ENCODE data around the gene PPM1H.
"Not testable (repeated sequence)": the region's sequence is repeated elsewhere in the genome, so short reads cannot be mapped to it uniquely, and the experiment has no call there.

Gene PPM1H

DNA sequence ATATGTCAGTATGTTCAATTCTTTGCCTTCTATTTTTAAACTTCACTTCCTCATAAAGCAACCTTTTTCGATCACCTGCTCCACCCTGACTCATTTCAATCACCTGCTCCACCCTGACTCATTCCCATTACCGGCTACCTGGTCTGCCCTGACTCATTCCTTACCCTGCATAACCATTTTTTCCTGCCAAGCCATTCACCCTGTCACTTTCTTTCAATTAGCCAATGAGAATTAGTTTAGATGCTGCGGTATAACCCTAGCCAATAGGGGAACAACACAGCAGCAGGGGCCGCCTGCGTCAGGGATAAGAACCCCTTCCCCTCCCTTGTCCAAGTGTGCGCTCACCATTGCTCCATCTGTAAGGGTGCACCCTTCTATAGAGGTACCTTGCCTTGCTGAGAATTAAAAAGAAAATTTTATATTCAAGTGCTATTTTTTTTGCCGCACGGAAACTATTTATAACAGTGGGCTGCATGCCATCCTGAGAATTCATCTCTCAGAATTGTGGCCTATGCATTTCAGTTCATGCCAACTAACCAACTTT is 31.6 kb upstream of the PPM1H start:
- H3K27ac ChIP-seq (ENCODE audit: low read depth in 2 of 2, low read length in 2 of 2); H3K9me3 ChIP-seq (ENCODE audit: control insufficient read depth in 2 of 2, low read length in 2 of 2); H3K9ac ChIP-seq (ENCODE audit: low read depth in 1 of 2, low read length in 2 of 2); H3K27me3 ChIP-seq (ENCODE audit: control insufficient read depth in 2 of 2, insufficient read depth in 2 of 2, low read length in 2 of 2); H3K36me3 ChIP-seq (ENCODE audit: control insufficient read depth in 2 of 2, insufficient read depth in 2 of 2, low read length in 2 of 2); H3K4me1 ChIP-seq (ENCODE audit: control insufficient read depth in 2 of 2, insufficient read depth in 2 of 2, low read length in 2 of 2); H3K4me3 ChIP-seq (ENCODE audit: low read length in 2 of 2): not testable (repeated sequence)

DNA sequence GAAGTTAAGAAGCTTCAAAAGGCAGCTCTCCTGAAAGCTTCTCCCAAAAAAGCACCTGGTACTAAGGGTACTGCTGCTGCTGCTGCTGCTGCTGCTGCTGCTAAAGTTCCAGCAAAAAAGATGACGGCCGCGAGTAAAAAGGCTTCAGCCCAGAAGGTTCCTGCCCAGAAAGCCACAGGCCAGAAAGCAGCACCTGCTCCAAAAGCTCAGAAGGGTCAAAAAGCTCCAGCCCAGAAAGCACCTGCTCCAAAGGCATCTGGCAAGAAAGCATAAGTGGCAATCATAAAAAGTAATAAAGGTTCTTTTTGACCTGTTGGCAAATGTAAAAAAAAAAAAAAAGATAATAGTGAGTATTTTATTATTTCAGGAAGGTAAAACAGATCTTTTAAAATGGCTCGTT is 30.8 kb upstream of the PPM1H start:
- H3K9ac ChIP-seq (ENCODE audit: low read depth in 1 of 2, low read length in 2 of 2); H3K4me3 ChIP-seq (ENCODE audit: low read length in 2 of 2); H3K4me1 ChIP-seq (ENCODE audit: control insufficient read depth in 2 of 2, insufficient read depth in 2 of 2, low read length in 2 of 2); H3K9me3 ChIP-seq (ENCODE audit: control insufficient read depth in 2 of 2, low read length in 2 of 2); H3K36me3 ChIP-seq (ENCODE audit: control insufficient read depth in 2 of 2, insufficient read depth in 2 of 2, low read length in 2 of 2); H3K27me3 ChIP-seq (ENCODE audit: control insufficient read depth in 2 of 2, insufficient read depth in 2 of 2, low read length in 2 of 2); H3K27ac ChIP-seq (ENCODE audit: low read depth in 2 of 2, low read length in 2 of 2): not testable (repeated sequence)

DNA sequence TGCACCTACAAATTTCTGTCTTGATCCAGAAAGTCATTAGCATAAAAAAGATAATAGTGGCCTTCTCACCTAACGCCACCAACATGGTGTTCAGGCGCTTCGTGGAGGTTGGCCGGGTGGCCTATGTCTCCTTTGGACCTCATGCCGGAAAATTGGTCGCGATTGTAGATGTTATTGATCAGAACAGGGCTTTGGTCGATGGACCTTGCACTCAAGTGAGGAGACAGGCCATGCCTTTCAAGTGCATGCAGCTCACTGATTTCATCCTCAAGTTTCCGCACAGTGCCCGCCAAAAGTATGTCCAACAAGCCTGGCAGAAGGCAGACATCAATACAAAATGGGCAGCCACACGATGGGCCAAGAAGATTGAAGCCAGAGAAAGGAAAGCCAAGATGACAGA is 30.3 kb upstream of the PPM1H start:
- H3K27ac ChIP-seq (ENCODE audit: low read depth in 2 of 2, low read length in 2 of 2); H3K4me1 ChIP-seq (ENCODE audit: control insufficient read depth in 2 of 2, insufficient read depth in 2 of 2, low read length in 2 of 2); H3K9ac ChIP-seq (ENCODE audit: low read depth in 1 of 2, low read length in 2 of 2); H3K36me3 ChIP-seq (ENCODE audit: control insufficient read depth in 2 of 2, insufficient read depth in 2 of 2, low read length in 2 of 2); H3K4me3 ChIP-seq (ENCODE audit: low read length in 2 of 2); H3K27me3 ChIP-seq (ENCODE audit: control insufficient read depth in 2 of 2, insufficient read depth in 2 of 2, low read length in 2 of 2); H3K9me3 ChIP-seq (ENCODE audit: control insufficient read depth in 2 of 2, low read length in 2 of 2): not testable (repeated sequence)

DNA sequence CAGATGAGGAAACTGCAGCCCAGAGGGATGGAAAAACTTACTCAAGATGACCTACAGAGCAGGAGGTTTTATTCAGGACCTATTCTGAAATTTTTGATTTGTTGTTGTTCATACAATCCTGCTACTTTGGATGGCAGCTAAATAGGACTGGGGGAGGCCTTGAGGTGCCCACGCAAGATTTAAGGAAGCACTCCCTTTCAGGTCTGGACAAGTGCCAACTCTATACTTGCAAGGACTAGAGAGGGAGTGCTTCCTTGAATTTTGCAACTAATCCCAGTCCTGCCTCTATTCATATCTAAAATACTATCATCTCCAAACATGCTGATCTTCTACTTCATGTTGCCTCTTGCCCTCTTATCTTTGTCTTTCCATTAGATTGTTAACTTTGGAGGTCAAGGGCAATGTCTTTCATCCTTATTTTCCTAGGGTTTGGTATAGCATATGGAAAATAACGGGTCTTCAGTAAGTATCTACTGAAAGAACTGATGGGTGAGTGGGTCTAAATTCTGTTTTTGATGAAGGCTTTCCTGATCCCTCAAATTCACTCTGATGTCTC is 28.6 kb upstream of the PPM1H start:
- no peaks in the 10 kb centered on the region for H3K9me3 ChIP-seq (ENCODE audit: control insufficient read depth in 2 of 2, low read length in 2 of 2)
- no peaks in the 10 kb centered on the region for H3K36me3 ChIP-seq (ENCODE audit: control insufficient read depth in 2 of 2, insufficient read depth in 2 of 2, low read length in 2 of 2)
- no peak overlapping the region for H3K27ac ChIP-seq (ENCODE audit: low read depth in 2 of 2, low read length in 2 of 2)
- H3K27me3 ChIP-seq (ENCODE audit: control insufficient read depth in 2 of 2, insufficient read depth in 2 of 2, low read length in 2 of 2), result no peaks in the 10 kb centered on the region
- no peaks in the 10 kb centered on the region for H3K4me1 ChIP-seq (ENCODE audit: control insufficient read depth in 2 of 2, insufficient read depth in 2 of 2, low read length in 2 of 2)
- no peak overlapping the region for H3K4me3 ChIP-seq (ENCODE audit: low read length in 2 of 2)
- H3K9ac ChIP-seq (ENCODE audit: low read depth in 1 of 2, low read length in 2 of 2), result no peak overlapping the region

DNA sequence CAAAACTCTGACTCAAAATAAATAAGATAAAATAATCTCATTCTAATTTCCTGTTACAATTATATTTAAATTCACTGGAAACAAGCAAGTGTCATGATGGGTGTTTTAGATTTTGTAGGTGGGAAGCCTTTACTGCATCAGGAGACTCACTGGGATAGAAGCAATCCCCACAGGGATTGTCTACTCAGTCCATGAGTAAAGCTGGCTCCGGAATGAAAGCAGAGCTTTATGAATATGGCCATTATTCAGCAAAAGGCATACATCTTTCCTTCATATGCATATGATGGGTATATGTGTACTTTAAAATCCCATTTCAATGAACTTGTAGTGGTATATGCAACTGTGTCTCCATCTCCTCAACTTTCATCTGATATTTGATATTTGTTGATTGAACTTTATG is 25.4 kb upstream of the PPM1H start:
- H3K27ac ChIP-seq (ENCODE audit: low read depth in 2 of 2, low read length in 2 of 2), result no peak overlapping the region
- H3K4me1 ChIP-seq (ENCODE audit: control insufficient read depth in 2 of 2, insufficient read depth in 2 of 2, low read length in 2 of 2), result no peaks in the 10 kb centered on the region
- no peaks in the 10 kb centered on the region for H3K36me3 ChIP-seq (ENCODE audit: control insufficient read depth in 2 of 2, insufficient read depth in 2 of 2, low read length in 2 of 2)
- H3K9me3 ChIP-seq (ENCODE audit: control insufficient read depth in 2 of 2, low read length in 2 of 2), result no peaks in the 10 kb centered on the region
- no peaks in the 10 kb centered on the region for H3K27me3 ChIP-seq (ENCODE audit: control insufficient read depth in 2 of 2, insufficient read depth in 2 of 2, low read length in 2 of 2)
- no peak overlapping the region for H3K9ac ChIP-seq (ENCODE audit: low read depth in 1 of 2, low read length in 2 of 2)
- no peak overlapping the region for H3K4me3 ChIP-seq (ENCODE audit: low read length in 2 of 2)

DNA sequence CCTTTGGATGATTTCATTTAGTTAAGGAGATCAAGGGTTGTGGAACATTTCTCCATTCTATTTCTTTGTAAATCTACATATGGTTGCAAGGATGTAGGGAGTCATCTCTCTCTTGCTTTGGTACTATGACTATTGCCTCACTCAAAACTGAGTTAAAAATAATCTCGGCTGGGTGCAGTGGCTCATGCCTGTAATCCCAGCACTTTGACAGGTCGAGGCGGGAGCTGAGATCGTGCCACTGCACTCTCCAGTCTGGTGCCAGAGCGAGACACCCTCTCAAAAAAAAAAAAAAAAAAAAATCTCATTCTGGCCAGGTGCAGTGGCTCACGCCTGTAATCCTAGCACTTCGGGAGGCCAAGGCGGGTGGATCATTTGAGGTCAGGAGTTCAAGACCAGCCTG is 24.8 kb upstream of the PPM1H start:
- no peaks in the 10 kb centered on the region for H3K4me1 ChIP-seq (ENCODE audit: control insufficient read depth in 2 of 2, insufficient read depth in 2 of 2, low read length in 2 of 2)
- H3K27ac ChIP-seq (ENCODE audit: low read depth in 2 of 2, low read length in 2 of 2), result no peak overlapping the region
- no peaks in the 10 kb centered on the region for H3K36me3 ChIP-seq (ENCODE audit: control insufficient read depth in 2 of 2, insufficient read depth in 2 of 2, low read length in 2 of 2)
- no peak overlapping the region for H3K4me3 ChIP-seq (ENCODE audit: low read length in 2 of 2)
- H3K9ac ChIP-seq (ENCODE audit: low read depth in 1 of 2, low read length in 2 of 2), result no peak overlapping the region
- H3K27me3 ChIP-seq (ENCODE audit: control insufficient read depth in 2 of 2, insufficient read depth in 2 of 2, low read length in 2 of 2), result no peaks in the 10 kb centered on the region
- H3K9me3 ChIP-seq (ENCODE audit: control insufficient read depth in 2 of 2, low read length in 2 of 2), result no peaks in the 10 kb centered on the region

DNA sequence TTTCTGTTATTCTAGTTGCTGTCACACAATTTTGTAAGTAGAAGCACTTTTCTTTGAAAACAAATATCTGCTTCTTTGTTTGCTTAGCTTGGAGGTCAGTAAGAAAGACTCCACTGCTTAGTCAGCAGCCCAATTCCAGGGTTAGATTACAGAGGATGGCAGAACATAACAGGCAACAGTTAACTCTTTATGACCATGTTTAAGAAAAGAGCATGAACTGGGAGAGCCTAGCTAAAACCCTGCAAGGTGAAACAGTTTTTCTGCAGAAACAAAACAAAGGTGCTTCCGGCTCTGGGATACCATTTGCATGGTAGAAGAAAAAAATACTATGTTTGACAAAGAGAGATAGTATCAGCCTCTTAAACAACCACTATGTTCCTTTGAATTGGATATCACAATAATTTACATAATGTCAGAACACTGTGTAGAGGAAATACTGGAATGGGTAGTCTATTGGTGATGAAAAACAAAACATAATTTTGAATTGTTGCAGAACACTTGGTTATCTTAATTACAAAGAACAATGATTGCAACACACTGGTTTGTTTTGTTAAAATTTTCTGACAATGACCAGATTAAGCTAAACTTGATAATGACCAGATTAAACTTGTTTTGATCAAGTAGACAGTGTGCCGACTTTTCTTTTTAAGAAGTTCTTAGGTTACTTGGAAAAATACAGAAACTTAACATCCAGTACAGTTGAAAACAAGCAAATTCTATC is 22.4 kb upstream of the PPM1H start:
- Histone ChIP-seq H3K27me3 (ENCODE audit: control insufficient read depth in 2 of 2, insufficient read depth in 2 of 2, low read length in 2 of 2) (no peaks in the 10 kb centered on the region), H3K27ac (ENCODE audit: low read depth in 2 of 2, low read length in 2 of 2) (no peak overlapping the region), H3K36me3 (ENCODE audit: control insufficient read depth in 2 of 2, insufficient read depth in 2 of 2, low read length in 2 of 2) (no peaks in the 10 kb centered on the region), H3K9ac (ENCODE audit: low read depth in 1 of 2, low read length in 2 of 2) (no peak overlapping the region), H3K9me3 (ENCODE audit: control insufficient read depth in 2 of 2, low read length in 2 of 2) (no peaks in the 10 kb centered on the region), H3K4me3 (ENCODE audit: low read length in 2 of 2) (no peak overlapping the region), H3K4me1 (ENCODE audit: control insufficient read depth in 2 of 2, insufficient read depth in 2 of 2, low read length in 2 of 2) (no peaks in the 10 kb centered on the region)

DNA sequence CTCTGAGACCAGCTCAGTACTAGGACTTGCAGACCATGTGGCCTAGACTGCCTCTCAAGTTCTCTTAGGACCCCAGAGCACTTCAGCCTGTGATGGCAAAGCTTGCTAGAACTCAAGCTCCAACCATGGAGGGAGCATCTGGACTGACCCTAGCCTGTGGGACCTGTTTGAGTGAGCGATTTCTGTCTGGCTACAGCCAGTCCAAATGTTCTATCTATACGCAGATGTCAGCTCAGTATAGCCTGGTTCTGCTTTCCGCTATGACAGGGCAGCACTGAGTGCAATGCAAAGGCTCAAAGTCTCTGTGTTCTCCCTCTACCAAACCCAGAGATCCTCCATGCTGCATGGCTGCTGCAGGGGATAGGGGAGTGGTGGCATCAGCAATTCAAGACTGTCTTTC is 20.7 kb upstream of the PPM1H start:
- no peaks in the 10 kb centered on the region for H3K27me3 ChIP-seq (ENCODE audit: control insufficient read depth in 2 of 2, insufficient read depth in 2 of 2, low read length in 2 of 2)
- H3K9ac ChIP-seq (ENCODE audit: low read depth in 1 of 2, low read length in 2 of 2), result no peak overlapping the region
- H3K4me1 ChIP-seq (ENCODE audit: control insufficient read depth in 2 of 2, insufficient read depth in 2 of 2, low read length in 2 of 2), result no peaks in the 10 kb centered on the region

DNA sequence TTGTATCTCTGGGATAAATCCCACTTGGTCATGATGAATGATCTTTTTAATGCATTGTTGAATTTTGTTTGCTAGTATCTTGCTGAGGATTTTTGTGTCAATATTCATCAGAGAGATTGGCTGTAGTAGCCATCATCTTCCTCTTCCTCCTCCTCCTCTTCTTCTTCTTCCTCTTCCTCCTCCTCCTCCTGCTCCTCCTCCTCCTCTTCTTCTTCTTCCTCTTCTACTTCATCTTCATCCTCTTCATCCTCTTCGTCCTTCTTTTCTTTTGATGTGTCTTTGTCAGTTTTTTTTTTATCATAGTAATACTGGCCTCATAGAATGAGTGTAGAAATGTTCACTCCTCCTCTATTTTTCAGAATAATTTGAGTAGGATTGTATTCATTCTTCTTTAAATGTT is 15.4 kb upstream of the PPM1H start:
- Histone ChIP-seq H3K27me3 (ENCODE audit: control insufficient read depth in 2 of 2, insufficient read depth in 2 of 2, low read length in 2 of 2) (no peaks in the 10 kb centered on the region), H3K36me3 (ENCODE audit: control insufficient read depth in 2 of 2, insufficient read depth in 2 of 2, low read length in 2 of 2) (no peaks in the 10 kb centered on the region), H3K9ac (ENCODE audit: low read depth in 1 of 2, low read length in 2 of 2) (no peak overlapping the region), H3K27ac (ENCODE audit: low read depth in 2 of 2, low read length in 2 of 2) (no peak overlapping the region), H3K4me3 (ENCODE audit: low read length in 2 of 2) (no peak overlapping the region), H3K4me1 (ENCODE audit: control insufficient read depth in 2 of 2, insufficient read depth in 2 of 2, low read length in 2 of 2) (no peaks in the 10 kb centered on the region), H3K9me3 (ENCODE audit: control insufficient read depth in 2 of 2, low read length in 2 of 2) (no peaks in the 10 kb centered on the region)

More for the DNA sequence above, 20.7 kb upstream of the PPM1H start:
- Histone ChIP-seq H3K27ac (ENCODE audit: low read depth in 2 of 2, low read length in 2 of 2) (no peak overlapping the region), H3K9me3 (ENCODE audit: control insufficient read depth in 2 of 2, low read length in 2 of 2) (no peaks in the 10 kb centered on the region), H3K4me3 (ENCODE audit: low read length in 2 of 2) (no peak overlapping the region), H3K36me3 (ENCODE audit: control insufficient read depth in 2 of 2, insufficient read depth in 2 of 2, low read length in 2 of 2) (no peaks in the 10 kb centered on the region)

DNA sequence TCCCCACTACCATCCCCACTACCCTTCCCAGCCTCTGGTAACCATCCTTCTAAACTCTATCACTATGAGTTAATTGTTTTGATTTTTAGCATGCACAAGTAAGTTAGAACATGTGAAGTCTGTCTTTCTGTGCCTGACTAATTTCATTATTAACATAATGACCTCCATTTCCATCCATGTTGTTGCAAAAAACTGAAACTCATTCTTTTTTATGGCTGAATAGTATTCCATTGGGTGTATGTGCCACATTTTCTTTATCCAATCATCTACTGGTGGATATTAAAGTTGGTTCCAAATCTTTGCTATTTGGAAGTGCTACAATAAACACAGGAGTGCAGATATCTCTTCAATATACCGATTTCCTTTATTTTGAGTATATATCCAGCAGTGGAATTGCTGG is 13.2 kb upstream of the PPM1H start:
- H3K4me1 ChIP-seq (ENCODE audit: control insufficient read depth in 2 of 2, insufficient read depth in 2 of 2, low read length in 2 of 2), result no peaks in the 10 kb centered on the region
- no peak overlapping the region for H3K9ac ChIP-seq (ENCODE audit: low read depth in 1 of 2, low read length in 2 of 2)
- H3K27me3 ChIP-seq (ENCODE audit: control insufficient read depth in 2 of 2, insufficient read depth in 2 of 2, low read length in 2 of 2), result no peaks in the 10 kb centered on the region
- H3K36me3 ChIP-seq (ENCODE audit: control insufficient read depth in 2 of 2, insufficient read depth in 2 of 2, low read length in 2 of 2), result no peaks in the 10 kb centered on the region
- no peak overlapping the region for H3K27ac ChIP-seq (ENCODE audit: low read depth in 2 of 2, low read length in 2 of 2)
- H3K4me3 ChIP-seq (ENCODE audit: low read length in 2 of 2), result no peak overlapping the region
- H3K9me3 ChIP-seq (ENCODE audit: control insufficient read depth in 2 of 2, low read length in 2 of 2), result no peaks in the 10 kb centered on the region
